ENCODE results near the gene DXO.
"Not testable (repeated sequence)": the region's sequence is repeated elsewhere in the genome, so short reads cannot be mapped to it uniquely, and the experiment has no call there.

DXO gene

GRCh38 chr6:31980195-31980876 is 8.4 kb upstream of the DXO start:
- not testable (repeated sequence) for DNase-seq (ENCODE audit: low spot score)

- DNase-seq (ENCODE audit: low spot score): no peak
Observed at GRCh38 chr6:31979238-31979898, 7.4 kb upstream of the DXO start.

- no peak for DNase-seq (ENCODE audit: low spot score)
Observed at GRCh38 chr6:31978831-31979230, 6.9 kb upstream of the DXO start.

DNA sequence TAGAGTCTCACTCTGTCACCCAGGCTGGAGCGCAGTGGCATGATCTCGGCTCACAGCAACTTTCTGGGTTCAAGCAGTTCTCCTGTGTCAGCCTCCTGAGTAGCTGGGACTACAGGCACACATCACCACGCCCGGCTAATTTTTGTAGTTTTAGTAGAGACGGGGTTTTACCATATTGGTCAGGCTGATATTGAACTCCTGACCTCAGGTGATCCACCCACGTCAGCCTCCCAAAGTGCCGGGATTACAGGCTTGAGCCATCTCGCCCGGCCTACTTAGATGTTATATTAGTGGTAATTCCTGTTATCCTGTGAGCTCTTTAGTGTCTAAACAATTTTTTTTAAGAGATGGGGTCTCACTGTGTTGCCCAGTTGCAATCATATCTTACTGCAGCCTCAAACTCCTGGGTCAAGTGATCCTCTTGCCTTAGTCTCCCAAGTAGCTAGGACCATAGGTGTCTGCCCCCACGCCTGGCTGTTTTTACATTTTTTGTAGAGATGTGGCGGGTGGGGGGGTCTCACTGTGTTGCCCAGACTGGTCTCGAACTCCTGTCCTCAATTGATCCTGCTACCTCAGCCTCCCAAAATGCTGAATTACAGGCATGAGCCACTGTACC is 6.0 kb upstream of the DXO start:
- DNase-seq (ENCODE audit: low spot score): no peak

DNA sequence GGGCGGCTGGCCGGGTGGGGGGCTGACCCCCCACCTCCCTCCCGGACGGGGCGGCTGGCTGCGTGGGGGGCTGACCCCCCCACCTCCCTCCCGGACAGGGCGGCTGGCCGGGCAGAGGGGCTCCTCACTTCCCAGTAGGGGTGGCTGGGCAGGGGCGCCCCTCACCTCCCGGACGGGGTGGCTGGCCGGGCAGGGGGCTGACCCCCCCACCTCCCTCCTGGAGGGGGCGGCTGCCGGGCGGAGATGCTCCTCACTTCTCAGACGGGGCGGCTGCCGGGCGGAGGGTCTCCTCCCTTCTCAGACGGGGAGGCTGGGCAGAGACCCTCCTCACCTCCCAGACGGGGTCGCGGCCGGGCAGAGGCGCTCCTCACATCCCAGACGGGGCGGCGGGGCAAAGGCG is 4.1 kb upstream of the DXO start:
- DNase-seq (ENCODE audit: low spot score): not testable (repeated sequence)

- DNase-seq (ENCODE audit: low spot score): no peak
Observed at GRCh38 chr6:31972709-31973350, 892 bp upstream of the DXO start.

- no peak for DNase-seq (ENCODE audit: low spot score)
Observed at GRCh38 chr6:31971279-31971992, 502 bp downstream of the DXO start.

- no peak for DNase-seq (ENCODE audit: low spot score)
Observed at GRCh38 chr6:31970604-31971271, 1.2 kb downstream of the DXO start.

DNA sequence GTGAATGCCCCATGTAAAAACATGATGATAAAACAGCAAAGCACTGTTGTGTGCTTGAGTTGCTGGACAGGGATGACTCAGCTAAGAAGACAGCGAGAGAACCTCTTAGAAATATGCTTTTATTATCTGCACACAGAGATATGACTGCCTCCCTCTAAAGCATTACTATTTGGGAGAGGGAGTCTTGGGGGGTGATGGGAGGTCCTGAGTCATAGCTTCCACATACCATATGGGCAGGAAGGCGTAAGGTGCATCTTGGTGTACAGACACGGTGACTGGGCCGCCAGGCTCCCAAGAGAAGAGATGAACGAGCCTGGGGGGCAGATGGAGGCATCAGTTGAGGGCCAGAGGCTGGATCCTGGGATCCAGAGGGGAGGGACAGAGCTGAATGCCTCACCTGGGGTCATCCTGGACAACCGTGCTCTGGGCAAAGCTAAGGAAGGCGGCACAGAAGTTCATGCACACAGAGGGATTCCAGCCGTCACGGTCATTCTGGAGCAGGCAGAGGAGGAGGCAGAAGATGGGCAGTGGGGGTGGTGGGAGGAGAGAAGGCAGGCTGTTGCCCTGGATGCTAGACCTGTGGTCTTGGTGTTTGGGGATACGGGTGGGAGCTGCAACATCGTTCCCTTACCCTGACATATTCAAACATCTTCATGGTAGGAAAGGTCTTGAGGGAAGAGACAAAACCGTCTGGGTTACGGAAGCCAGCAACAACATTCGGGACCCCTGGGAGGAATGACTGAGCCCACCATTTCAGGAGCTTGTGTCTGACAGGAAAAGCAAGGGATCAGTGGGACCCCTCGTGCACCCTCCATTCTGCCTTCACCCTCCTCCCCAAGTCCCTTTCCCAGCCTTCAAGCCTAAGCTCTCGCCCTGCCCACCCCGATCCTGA is 2.0 kb downstream of the DXO start:
- DNase-seq (ENCODE audit: low spot score): no peak

DNA sequence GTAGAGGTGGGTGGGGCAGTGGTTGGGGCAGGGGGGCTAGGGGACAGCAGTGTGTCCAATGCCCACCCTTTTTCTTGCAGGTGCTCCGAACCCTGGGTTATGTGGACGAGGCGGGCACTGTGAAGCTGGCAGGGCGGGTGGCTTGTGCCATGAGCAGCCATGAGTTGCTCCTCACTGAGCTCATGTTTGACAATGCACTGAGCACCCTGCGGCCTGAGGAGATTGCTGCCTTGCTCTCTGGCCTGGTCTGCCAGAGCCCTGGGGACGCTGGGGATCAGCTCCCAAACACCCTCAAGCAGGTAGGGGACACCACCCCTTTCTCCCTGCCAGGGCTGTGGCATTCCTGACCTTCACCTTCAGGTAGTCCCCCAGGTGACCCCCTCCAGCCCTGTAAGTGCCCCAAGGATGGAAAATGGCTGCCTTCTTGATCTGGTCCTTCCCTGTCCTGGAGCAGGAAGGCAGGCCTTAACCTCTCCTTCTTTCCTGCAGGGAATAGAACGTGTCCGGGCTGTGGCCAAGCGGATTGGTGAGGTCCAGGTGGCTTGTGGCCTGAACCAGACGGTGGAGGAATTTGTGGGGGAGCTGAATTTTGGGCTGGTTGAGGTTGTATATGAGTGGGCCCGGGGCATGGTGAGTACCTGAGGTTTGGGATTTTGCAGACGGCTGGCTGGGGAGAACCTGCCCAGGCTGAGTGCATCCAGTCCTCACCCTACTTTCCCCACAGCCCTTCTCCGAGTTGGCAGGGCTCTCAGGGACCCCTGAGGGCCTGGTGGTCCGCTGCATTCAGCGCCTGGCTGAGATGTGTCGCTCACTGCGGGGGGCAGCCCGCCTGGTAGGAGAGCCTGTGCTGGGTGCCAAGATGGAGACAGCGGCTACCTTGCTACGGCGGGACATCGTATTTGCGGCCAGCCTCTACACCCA is 2.9 kb downstream of the DXO start:
- DNase-seq (ENCODE audit: low spot score): no peak

- DNase-seq (ENCODE audit: low spot score): no peak
Observed at GRCh38 chr6:31968326-31968725, 3.6 kb downstream of the DXO start.

- no peak for DNase-seq (ENCODE audit: low spot score)
Observed at GRCh38 chr6:31967926-31968320, 4.0 kb downstream of the DXO start.

- DNase-seq (ENCODE audit: low spot score): no peak
Observed at GRCh38 chr6:31966997-31967925, 4.7 kb downstream of the DXO start.

DNA sequence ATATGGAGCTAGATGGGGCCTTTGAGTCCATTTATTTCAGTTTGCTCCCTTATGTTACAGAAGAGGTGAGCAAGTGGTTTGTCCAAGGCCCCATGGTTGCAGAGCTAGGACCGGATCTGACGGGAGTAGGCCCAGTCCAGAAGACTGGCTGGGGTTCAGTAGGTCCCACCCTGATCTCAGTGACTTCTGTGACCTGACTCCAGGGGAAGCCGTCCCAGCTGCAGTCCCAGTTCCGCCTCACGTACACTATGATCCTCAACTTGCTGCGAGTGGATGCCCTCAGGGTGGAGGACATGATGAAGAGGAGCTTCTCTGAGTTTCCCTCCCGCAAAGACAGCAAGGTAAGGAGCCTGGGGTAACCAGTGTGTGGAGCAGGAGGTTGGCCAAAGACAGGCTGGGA is 5.4 kb downstream of the DXO start:
- no peak for DNase-seq (ENCODE audit: low spot score)

- no peak for DNase-seq (ENCODE audit: low spot score)
Observed at GRCh38 chr6:31965700-31966099, 6.2 kb downstream of the DXO start.

- DNase-seq (ENCODE audit: low spot score): no peak
Observed at GRCh38 chr6:31963921-31964320, 8.0 kb downstream of the DXO start.

DNA sequence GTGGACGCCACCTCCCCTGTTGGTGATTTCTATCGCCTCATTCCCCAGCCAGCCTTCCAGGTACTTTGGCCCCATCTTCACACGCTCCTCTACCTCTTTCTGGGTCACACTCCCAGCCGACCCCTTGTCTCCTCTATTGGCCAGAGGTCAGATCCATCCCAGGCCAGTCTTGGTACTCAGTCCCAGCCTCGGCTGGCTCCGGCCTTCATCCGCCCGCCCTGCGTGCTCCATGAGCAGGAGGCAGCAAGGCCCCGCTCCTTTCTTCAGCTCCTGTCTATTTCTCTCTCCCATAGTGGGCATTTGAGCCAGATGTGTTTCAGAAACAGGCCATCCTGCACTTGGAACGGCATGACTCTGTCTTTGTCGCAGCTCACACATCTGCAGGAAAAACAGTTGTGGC is 10.3 kb downstream of the DXO start:
- no peak for DNase-seq (ENCODE audit: low spot score)

Measured in hematopoietic multipotent progenitor cell treated with erythropoietin and hydrocortisone succinate and interleukin-3 and kit ligand, for 17 days (in vitro differentiated cells).